HG03460 (cell line): Measurements from ENCODE around the gene SLC26A8.
"Not testable (repeated sequence)": the region's sequence is repeated elsewhere in the genome, so short reads cannot be mapped to it uniquely, and the experiment has no call there.

Experiments
- ATAC-seq: cut with Tn5 transposase; IDR thresholded peaks from one replicate; pipeline ENCODE4 v1.9.1; 2021; ENCODE audit not compliant: unreplicated experiment

Gene SLC26A8

GRCh38 chr6:35919085-35919826, 105.2 kb downstream of the SLC26A8 start:
- peak; percentile 5 for ATAC-seq

GRCh38 chr6:35916893-35917292, 107.5 kb downstream of the SLC26A8 start:
- not testable (repeated sequence) for ATAC-seq

- ATAC-seq: no peak
Measured at GRCh38 chr6:35916056-35916455, 108.4 kb downstream of the SLC26A8 start.

GRCh38 chr6:35914536-35914935, 109.9 kb downstream of the SLC26A8 start:
- no peak for ATAC-seq

- ATAC-seq: no peak
Measured at GRCh38 chr6:35911871-35912653, 112.4 kb downstream of the SLC26A8 start.

- not testable (repeated sequence) for ATAC-seq
Measured at GRCh38 chr6:35909571-35909970, 114.9 kb downstream of the SLC26A8 start.

- not testable (repeated sequence) for ATAC-seq
Measured at GRCh38 chr6:35908753-35909401, 115.6 kb downstream of the SLC26A8 start.

- no peak for ATAC-seq
Measured at GRCh38 chr6:35907750-35908149, 116.7 kb downstream of the SLC26A8 start.

GRCh38 chr6:35906499-35906846, 118.0 kb downstream of the SLC26A8 start:
- no peak for ATAC-seq

GRCh38 chr6:35905841-35906498, 118.5 kb downstream of the SLC26A8 start:
- no peak for ATAC-seq

- ATAC-seq: no peak
Measured at GRCh38 chr6:35905141-35905785, 119.2 kb downstream of the SLC26A8 start.

GRCh38 chr6:35903679-35904078, 120.8 kb downstream of the SLC26A8 start:
- ATAC-seq: no peak

- no peak for ATAC-seq
Measured at GRCh38 chr6:35900448-35900847, 124.0 kb downstream of the SLC26A8 start.

- ATAC-seq: no peak
Measured at GRCh38 chr6:35898003-35898402, 126.4 kb downstream of the SLC26A8 start.

GRCh38 chr6:35897486-35897885, 127.0 kb downstream of the SLC26A8 start:
- no peak for ATAC-seq

- ATAC-seq: no peak
Measured at GRCh38 chr6:35897036-35897435, 127.4 kb downstream of the SLC26A8 start.

GRCh38 chr6:35896228-35896627, 128.2 kb downstream of the SLC26A8 start:
- ATAC-seq: no peak

- no peak for ATAC-seq
Measured at GRCh38 chr6:35895560-35895959, 128.9 kb downstream of the SLC26A8 start.

- no peak for ATAC-seq
Measured at GRCh38 chr6:35894776-35895175, 129.7 kb downstream of the SLC26A8 start.
